Endothelial cell of umbilical vein (primary cell): ENCODE measurements around the gene BABAM1.
"Not testable (repeated sequence)": the region's sequence is repeated elsewhere in the genome, so short reads cannot be mapped to it uniquely, and the experiment has no call there.

Experiments
- EZH2 ChIP-seq: IDR thresholded peaks from 2 replicates; pipeline ENCODE4 v1.6.1; 2012; ENCODE audit warnings: borderline replicate concordance, low read depth, mild to moderate bottlenecking, moderate library complexity, low read length, inconsistent platforms; ENCODE audit not compliant: severe bottlenecking
- JUN ChIP-seq: IDR thresholded peaks from 2 replicates; pipeline ENCODE4 v1.6.1; 2011; ENCODE audit warnings: borderline replicate concordance, low read depth; ENCODE audit not compliant: insufficient read length, insufficient read depth
- POLR2A ChIP-seq: IDR thresholded peaks from 2 replicates; pipeline ENCODE4 v1.6.1; 2012; ENCODE audit warnings: low read depth, mild to moderate bottlenecking, control low read depth, low read length
- TF ChIP-seq, protein P1 (sequence below), 2 donors: IDR thresholded peaks; 1 replicate in 1 of 2; 2 replicates in 1 of 2; pipeline ENCODE4 v1.5.1; 2011; ENCODE audit warnings: low read length in 2 of 2, mild to moderate bottlenecking in 2 of 2, moderate library complexity in 2 of 2, control low read depth in 1 of 2, inconsistent platforms in 1 of 2, low read depth in 1 of 2; ENCODE audit not compliant: insufficient read depth in 1 of 2; ENCODE audit errors: extremely low read depth in 1 of 2
- TF ChIP-seq, protein P2 (sequence below): IDR thresholded peaks from 2 replicates; pipeline ENCODE4 v1.6.1; 2011; ENCODE audit not compliant: insufficient read depth, insufficient read length

DNA sequence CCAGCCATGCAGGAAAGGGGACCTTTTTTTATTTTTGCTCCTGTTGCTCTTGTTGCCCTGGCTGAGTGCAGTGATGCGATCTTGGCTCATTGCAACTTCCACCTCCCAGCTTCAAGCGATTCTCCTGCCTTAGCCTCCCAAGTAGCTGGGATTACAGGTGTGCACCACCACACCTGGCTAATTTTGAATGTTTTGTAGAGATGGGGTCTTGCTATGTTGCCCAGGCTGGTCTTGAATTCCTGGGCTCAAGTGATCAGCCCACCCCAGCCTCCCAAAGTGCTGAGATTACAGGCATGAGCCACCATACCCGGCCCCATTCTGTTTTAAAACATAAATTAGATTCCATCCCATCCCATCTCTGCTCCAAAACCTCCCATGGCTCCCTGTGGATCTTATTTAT, 7.6 kb downstream of the BABAM1 start:
- TF ChIP-seq POLR2A, JUN, EZH2: not testable (repeated sequence)
- TF ChIP-seq, protein P1, sequence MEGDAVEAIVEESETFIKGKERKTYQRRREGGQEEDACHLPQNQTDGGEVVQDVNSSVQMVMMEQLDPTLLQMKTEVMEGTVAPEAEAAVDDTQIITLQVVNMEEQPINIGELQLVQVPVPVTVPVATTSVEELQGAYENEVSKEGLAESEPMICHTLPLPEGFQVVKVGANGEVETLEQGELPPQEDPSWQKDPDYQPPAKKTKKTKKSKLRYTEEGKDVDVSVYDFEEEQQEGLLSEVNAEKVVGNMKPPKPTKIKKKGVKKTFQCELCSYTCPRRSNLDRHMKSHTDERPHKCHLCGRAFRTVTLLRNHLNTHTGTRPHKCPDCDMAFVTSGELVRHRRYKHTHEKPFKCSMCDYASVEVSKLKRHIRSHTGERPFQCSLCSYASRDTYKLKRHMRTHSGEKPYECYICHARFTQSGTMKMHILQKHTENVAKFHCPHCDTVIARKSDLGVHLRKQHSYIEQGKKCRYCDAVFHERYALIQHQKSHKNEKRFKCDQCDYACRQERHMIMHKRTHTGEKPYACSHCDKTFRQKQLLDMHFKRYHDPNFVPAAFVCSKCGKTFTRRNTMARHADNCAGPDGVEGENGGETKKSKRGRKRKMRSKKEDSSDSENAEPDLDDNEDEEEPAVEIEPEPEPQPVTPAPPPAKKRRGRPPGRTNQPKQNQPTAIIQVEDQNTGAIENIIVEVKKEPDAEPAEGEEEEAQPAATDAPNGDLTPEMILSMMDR (IDR thresholded peaks at IDR 0.05; ENCODE audit: extremely low read depth in 1 of 2, insufficient read depth in 1 of 2, low read depth in 1 of 2, low read length in 2 of 2), result not testable (repeated sequence)
- TF ChIP-seq, protein P2, sequence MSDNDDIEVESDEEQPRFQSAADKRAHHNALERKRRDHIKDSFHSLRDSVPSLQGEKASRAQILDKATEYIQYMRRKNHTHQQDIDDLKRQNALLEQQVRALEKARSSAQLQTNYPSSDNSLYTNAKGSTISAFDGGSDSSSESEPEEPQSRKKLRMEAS, result not testable (repeated sequence)
